C4-2B (cell line): ENCODE measurements around the gene ACSM4.

Experiments used
- H3K27ac ChIP-seq: fragments of 450-650 bp; 2 replicates; pipeline ENCODE4 v1.5.1; 2017
- CTCF ChIP-seq: fragments of 450-650 bp; conservative IDR thresholded peaks from 2 replicates; pipeline ENCODE4 v1.5.1; 2017; ENCODE audit warnings: mild to moderate bottlenecking
- ZFX ChIP-seq: fragments of 450-650 bp; IDR thresholded peaks from 2 replicates; pipeline ENCODE4 v1.6.1; 2017

Gene ACSM4

GRCh38 chr12:7303230-7303629, 642 bp upstream of the ACSM4 start:
- no peak for TF ChIP-seq ZFX
- no peak for TF ChIP-seq CTCF

GRCh38 chr12:7304456-7304855, 584 bp downstream of the ACSM4 start:
- TF ChIP-seq ZFX = no peak
- TF ChIP-seq CTCF = no peak
- no peak overlapping the region for H3K27ac ChIP-seq

More at GRCh38 chr12:7303230-7303629, 642 bp upstream of the ACSM4 start:
- no peak overlapping the region for H3K27ac ChIP-seq

GRCh38 chr12:7310070-7310469, 6.2 kb downstream of the ACSM4 start:
- TF ChIP-seq CTCF = no peak
- no peak for TF ChIP-seq ZFX
- no peak overlapping the region for H3K27ac ChIP-seq

GRCh38 chr12:7319930-7320329, 16.1 kb downstream of the ACSM4 start:
- H3K27ac ChIP-seq = no peak overlapping the region

DNA sequence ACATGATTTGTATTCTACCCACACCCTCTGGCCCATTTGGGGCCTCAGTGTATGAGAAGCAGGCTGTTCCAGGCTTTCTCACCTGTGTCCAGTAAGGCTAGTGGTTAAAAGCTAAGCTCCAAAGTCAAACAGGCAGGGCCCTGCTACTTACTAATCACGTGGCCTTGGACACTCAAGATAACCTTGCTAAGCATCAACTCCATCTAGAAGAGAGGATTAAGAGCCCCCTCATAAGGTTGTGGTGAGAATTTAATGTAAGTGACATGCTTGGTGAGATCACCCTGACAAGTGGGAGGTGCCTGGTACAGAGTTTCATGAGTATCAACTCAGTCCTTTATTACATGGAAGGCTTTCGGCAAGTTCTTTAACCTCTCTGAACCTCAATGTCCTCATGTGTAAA, 17.8 kb downstream of the ACSM4 start:
- TF ChIP-seq CTCF (no peak), ZFX (no peak)
- no peak overlapping the region for H3K27ac ChIP-seq

More at GRCh38 chr12:7319930-7320329, 16.1 kb downstream of the ACSM4 start:
- TF ChIP-seq ZFX (no peak), CTCF (peak; percentile 48)

DNA sequence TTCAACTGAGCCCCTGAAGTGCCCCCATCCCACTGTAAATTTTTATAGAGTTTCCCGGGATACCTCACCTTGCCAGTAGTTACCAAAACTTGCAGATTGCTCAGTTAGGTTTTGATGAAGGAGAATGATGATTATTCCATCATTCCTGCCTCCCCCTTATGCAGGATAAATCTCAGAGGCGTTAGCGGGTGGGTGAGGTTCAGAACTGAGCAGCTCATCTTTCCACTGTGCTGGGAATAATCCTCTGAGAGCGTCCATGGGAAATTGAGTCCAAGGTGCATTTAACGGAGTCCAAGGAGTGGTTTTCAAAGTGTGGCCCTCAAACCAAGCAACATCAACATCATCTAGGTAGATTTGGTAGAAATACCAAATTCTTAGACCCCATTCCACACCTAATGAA, 18.7 kb downstream of the ACSM4 start:
- no peak overlapping the region for H3K27ac ChIP-seq
- TF ChIP-seq ZFX (no peak), CTCF (no peak)

DNA sequence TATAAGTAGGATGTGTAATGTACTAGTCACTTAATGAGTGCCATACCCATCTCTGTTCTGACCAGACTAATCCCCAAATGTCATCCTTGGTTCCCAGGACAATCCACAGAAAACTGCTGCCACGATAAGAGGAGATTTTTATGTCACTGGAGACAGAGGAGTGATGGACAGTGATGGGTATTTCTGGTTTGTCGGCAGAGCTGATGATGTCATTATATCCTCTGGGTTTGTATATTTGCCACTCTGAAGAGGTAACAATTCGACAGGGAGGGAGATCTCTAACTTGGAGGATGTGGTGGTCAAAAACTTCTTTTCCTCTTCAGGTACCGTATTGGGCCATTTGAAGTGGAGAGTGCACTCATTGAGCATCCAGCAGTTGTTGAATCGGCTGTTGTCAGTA, 20.3 kb downstream of the ACSM4 start:
- TF ChIP-seq ZFX (no peak), CTCF (no peak)
- H3K27ac ChIP-seq = no peak overlapping the region
